ENCODE data around the gene ZNF827.
"Not testable (repeated sequence)": the region's sequence is repeated elsewhere in the genome, so short reads cannot be mapped to it uniquely, and the experiment has no call there.

The ZNF827 gene

DNA sequence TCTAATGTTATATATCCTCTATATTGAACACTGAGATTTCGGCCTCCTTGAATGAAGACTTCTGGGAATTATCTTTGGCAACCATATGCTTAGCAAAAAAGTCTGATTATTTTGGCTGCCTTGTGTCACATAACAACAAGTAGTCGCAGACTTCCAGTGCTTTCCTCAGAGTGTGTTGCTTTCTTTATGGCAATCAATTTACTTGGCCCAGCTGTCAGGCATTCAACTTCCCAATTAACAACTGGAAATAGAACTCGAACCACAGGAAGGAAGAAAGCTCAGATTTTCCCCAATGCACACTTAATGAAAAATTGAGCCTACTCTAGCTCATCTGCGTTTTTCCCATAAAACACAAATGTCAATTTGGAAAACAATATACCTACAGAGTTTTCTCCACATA lies 71.6 kb downstream of the ZNF827 start:
- DNase-seq (ENCODE audit: low read depth in 3 of 3) = no peak

DNA sequence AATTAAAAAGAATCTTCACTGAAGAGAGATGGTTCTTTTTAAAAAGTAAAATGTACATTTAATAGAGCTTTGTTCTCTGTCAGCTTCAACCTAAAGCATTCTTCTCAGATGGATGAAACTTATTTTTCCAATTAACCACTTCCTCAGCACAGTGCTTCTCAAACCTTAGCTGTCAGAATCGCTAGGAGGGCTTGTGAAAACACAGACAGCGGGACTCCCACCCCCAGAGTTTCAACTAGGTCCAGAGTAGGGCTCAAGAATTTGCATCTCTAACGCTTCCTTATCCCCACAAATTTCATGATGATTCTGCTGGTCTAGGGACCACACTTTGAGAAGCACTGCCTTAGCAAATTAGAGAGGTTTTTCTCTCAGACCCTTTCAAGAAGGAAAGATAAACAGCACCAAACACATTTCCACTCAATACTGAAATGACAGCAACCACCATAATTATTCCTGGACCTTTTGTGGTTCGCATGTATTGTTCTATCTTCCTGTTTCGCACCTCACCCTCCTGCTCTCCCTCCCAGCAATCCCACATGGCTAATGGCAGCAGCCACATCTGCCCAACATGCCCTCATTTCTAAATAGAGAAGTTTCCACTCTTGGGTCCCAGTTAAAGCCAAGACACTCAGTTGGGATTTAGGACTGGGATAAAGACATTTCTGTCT lies 73.2 kb downstream of the ZNF827 start:
- no peak for DNase-seq (ENCODE audit: low read depth in 3 of 3)

DNA sequence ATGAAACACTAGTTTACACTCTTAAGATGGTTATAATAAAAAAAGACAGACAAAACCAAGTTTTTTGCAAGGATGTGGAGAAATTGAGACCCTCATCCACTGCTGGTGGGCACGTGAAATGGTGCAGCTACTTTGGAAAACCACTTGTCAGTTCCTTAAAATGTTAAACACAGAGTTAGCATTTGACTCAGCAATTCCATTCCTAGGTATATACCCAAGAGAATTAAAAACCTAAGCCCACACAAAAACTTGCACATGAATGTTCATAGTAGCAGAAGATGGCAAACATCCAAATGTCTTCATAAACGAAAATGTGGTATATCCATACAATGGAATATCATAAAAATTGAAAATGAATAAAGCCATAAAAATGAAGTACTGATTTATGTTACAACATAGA lies 75.4 kb downstream of the ZNF827 start:
- no peak for DNase-seq (ENCODE audit: low read depth in 3 of 3)

DNA sequence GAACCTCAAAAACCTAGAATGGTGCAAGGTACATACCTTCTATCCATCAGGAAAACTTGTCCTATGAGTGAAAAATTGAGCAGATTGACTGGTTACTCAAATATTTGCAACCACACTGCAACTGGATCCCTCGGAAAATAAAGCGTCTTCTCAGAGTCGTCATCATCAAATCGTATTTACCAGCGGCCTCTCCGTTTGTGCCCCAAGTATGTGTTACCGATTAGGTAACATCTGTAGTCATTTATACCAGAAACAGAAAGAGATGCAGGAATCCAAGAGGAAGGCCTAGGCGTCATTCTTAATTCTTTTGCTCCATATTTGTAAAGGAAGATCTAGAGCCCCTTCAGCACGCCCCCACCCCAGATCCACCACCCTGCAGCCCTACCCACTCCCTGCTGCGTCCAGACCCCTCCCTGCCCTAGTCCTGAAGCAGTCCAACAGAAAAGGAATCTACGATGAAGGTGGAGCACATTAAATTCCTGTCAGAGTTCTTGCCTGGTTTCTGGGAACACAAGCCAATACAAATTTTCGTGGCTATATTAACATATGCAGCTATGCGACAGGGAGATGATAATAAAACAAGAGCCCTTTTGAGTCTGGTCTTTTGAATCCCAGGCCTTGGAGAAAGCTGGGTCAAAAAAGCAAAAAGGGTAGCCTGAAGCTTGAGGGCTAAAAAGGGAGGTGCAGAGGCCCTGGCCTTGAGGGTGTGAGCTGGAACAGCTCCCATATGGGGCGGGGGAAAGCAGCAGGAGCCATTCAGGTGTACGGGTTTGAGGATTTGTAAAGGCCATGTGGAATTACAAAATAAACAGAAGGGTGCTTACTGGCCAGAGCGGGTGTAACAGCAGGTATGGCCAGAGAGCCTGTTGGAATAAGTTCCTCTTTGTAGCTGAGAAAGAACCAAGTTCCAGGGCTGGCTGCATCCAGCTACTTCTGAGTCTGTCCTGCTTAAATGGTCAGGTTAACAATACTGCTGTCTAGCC lies 77.0 kb downstream of the ZNF827 start:
- DNase-seq (ENCODE audit: low read depth in 3 of 3) = no peak

DNA sequence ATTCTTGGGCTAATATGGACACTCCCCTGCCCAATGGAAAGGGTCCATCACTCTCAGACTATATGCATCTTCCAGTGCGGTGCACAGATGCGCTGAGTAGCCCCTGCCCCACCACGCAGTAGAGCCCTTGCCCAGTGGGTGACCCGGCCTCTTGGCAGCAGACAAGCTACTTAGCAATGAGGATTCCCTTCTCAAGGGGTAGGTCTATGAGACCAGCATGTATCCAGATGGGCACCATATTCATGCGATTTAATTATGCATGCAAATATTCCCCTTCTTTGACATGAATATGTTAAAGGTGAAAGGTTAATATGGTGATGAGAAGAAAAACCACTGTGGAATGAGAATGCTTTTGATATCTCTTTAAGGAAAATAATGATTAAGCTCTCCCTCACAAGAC lies 77.7 kb downstream of the ZNF827 start:
- no peak for DNase-seq (ENCODE audit: low read depth in 3 of 3)

DNA sequence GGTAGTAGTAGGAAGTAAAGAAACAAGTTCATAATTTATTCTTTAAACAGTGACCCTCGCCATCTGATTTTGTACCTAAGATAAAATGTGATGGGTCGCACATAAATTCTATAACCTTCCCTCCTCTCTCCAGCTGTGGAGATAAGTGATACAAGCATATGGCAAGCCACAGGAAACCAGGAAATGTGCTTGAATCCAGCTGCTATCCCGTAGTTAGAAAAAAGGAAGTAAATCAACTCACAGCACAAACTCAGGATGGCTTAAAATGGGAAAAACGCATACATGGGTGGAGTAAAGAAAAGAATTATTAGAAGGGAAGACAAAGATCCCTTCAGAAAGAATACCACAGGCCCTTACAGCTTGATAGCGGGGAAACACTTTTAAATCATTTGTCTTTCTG lies 78.2 kb downstream of the ZNF827 start:
- no peak for DNase-seq (ENCODE audit: low read depth in 3 of 3)

DNA sequence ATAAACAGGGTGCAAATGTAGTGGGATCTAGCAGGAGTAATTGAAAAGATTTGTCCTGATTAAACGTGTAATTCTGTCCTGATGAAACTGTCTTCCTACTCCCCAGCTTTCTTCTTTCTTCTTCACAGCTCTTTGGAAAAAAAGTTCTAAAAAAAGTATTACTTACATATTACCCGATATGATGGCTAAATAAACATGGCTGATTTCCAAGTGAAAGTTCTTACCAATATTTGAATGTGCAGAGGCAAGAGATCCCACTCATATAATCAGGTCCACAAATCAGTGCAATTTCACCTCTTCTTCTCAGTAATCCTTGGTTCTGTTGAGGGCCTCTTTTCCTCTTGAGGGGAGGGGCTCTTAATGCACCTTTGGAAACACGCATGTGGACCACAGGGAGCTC lies 78.7 kb downstream of the ZNF827 start:
- no peak for DNase-seq (ENCODE audit: low read depth in 3 of 3)

GRCh38 chr4:145859426-145859825 lies 79.2 kb downstream of the ZNF827 start:
- no peak for DNase-seq (ENCODE audit: low read depth in 3 of 3)

DNA sequence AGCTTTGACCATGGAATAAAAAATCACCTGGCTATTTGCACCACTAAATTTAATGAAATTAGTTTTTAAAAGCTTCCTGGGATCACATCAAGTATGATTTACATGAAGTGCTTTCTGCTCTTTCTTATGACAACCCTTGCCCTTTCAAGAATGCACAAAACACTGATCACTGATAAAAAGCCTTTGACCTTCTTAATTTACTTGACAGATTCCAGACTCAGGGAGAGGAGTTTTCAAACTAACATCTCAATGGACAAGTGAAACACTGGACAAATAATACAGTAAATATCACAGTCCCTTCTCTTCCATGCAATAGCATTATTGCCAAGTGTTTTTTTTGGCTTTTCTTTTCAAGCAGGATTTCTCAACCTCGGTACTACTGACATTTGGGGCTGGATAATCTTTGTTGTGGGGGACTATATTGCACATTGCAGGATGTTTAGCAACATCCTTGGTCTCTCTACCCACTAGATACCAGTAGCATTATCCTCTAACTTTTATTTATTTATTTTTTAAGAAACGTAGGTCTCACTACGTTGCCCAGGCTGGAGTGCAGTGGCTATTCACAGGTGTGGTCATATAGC lies 86.3 kb downstream of the ZNF827 start:
- DNase-seq (ENCODE audit: low read depth in 3 of 3) = no peak

GRCh38 chr4:145851511-145852201 lies 87.0 kb downstream of the ZNF827 start:
- no peak for DNase-seq (ENCODE audit: low read depth in 3 of 3)

DNA sequence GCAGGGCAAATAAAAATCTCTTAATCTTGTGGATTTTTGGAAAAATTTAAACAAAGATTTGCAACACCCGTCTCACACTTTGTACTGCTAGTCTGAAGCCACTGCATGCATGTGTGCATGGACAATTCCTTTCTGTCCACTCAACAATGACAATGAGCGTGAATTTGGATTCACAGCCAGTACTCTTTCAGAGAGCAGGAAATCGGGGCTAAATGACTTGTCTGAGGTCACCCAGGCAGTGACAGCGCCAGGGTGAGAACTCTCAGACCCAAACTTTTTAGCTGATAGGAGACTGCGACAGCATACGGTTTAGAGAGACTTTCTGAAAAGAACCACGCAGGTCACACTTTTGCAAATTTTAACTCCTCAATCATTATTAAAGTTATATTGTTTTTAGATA lies 90.9 kb downstream of the ZNF827 start:
- no peak for DNase-seq (ENCODE audit: low read depth in 3 of 3)

- DNase-seq (ENCODE audit: low read depth in 3 of 3) = no peak
These were observed 93.5 kb downstream of the ZNF827 start for GRCh38 chr4:145845118-145845517.

GRCh38 chr4:145843639-145844038 lies 95.0 kb downstream of the ZNF827 start:
- DNase-seq (ENCODE audit: low read depth in 3 of 3) = no peak

- DNase-seq (ENCODE audit: low read depth in 3 of 3) = no peak
These were observed 95.5 kb downstream of the ZNF827 start for GRCh38 chr4:145843148-145843547.

- no peak for DNase-seq (ENCODE audit: low read depth in 3 of 3)
These were observed 96.3 kb downstream of the ZNF827 start for GRCh38 chr4:145842224-145842887.

DNA sequence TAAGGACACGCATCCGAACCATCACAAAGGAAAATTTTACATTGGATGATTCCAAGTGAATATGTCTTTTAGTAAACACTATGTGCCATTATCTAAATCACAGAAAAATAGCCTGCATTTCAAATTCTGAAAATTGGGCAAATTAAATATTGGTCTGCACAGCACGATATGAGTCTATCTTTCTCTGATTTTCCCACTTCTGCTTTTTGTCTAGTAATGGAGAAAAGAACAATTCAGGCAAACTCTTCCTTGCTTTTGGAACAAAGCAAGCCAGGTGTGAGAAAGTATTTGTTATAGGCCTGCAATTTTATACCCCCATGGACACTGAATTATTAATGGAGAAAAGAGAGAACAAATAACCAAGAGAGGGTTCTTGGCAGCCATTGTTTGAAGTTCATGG lies 97.8 kb downstream of the ZNF827 start:
- no peak for DNase-seq (ENCODE audit: low read depth in 3 of 3)

- no peak for DNase-seq (ENCODE audit: low read depth in 3 of 3)
These were observed 98.4 kb downstream of the ZNF827 start for GRCh38 chr4:145840162-145840768.

DNA sequence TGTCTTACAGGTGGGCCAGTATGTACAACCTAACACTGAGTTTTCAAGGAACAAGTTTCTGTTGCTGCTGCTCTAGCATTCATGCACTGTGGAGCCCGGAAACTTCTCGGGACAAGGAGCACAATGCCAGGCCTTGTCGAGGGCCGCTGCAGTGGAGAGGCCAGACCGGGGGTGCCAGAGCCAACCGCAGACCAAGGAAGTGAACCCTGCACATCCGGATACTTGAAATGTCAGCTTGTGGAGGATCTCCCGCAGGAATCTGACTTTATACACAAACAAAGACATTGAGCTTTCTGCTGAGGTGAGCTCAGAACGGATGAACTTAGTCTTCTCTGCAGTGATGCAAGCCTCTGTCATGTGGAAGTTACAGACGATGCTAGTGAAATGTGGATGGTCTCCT lies 99.5 kb downstream of the ZNF827 start:
- no peak for DNase-seq (ENCODE audit: low read depth in 3 of 3)

GRCh38 chr4:145832384-145832783 lies 106.2 kb downstream of the ZNF827 start:
- not testable (repeated sequence) for DNase-seq (ENCODE audit: low read depth in 3 of 3)

- no peak for DNase-seq (ENCODE audit: low read depth in 3 of 3)
These were observed 107.9 kb downstream of the ZNF827 start for GRCh38 chr4:145830699-145831098.

All from stimulated activated CD4-positive, alpha-beta T cell treated with anti-CD3 and anti-CD28 coated beads, TNF-alpha, amount 100 ng/mL, for 24 hours (primary cell).